ENCODE results near the gene MPIG6B.

DNA sequence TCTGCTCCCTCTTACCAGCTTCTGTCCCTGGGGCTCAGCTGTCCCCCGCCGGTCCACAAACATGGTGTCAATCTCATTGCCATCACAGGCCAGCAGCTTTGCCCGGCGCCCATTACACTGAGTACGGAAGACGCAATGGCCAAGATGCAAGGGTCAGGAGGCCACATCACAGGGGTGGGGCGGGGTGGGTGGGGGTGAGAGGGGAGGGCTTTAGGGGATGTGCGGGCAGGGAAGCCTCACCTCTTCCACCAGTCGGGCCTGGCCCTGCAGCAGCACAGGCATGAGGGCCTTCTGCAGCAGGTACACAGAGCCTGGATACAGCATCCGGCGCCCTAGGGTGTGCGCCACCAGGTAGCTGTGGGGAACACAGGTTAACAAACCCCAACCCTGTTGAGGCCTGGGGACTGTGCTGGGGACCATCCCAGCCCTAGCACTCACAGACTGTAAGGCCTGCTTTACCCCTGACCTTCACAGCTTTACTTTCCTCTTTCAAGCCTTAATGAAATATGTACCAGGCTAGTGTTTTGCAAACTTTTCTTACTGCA is 31.5 kb upstream of the MPIG6B start:
- TF ChIP-seq CTCF (IDR thresholded peaks at IDR 0.05) (no peak), POLR2A (IDR thresholded peaks at IDR 0.05) (no peak), POLR2AphosphoS5 (IDR thresholded peaks at IDR 0.05) (no peak)

Data from breast epithelium (tissue), 3 donors.